Neural progenitor cell (in vitro differentiated cells): ENCODE data around the gene PNMA6A.

Experiments
- CTCF ChIP-seq: fragments of 200-600 bp; sonication (generic); IDR thresholded peaks from 2 replicates; pipeline ENCODE4 v1.5.1; 2017; ENCODE audit warnings: antibody characterized with exemption, mild to moderate bottlenecking
- EZH2phosphoT487 ChIP-seq: fragments of 200-600 bp; sonication (generic); IDR thresholded peaks from 2 replicates; pipeline ENCODE4 v1.6.1; 2017; ENCODE audit warnings: antibody characterized with exemption

DNA sequence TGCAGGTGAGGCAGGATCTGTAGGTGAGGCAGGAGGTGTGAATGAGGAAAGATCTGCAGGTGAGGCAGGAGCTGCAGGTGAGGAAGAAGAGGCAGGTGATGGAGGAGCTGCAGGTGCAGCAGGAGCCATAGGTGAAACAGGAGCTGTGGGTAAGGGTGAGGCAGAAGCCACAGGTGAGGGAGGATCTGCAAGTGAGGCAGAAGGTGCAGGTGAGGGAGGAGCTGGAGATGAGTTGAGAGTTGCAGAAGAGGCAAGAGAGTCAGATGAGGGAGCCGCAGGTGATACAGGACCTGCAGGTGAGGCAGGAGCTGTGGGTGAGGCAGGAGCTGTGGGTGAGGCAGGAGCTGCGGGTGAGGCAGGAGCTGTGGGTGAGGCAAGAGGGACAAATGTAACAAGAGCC is 43.1 kb upstream of the PNMA6A start:
- no peak for TF ChIP-seq EZH2phosphoT487
- no peak for TF ChIP-seq CTCF
